HG03442 (cell line): ENCODE results near the gene APIP.

Source experiments
- ATAC-seq: cut with Tn5 transposase; IDR thresholded peaks from one replicate; pipeline ENCODE4 v1.9.1; 2021; ENCODE audit warnings: mild to moderate bottlenecking, moderate library complexity; ENCODE audit not compliant: unreplicated experiment

APIP gene

DNA sequence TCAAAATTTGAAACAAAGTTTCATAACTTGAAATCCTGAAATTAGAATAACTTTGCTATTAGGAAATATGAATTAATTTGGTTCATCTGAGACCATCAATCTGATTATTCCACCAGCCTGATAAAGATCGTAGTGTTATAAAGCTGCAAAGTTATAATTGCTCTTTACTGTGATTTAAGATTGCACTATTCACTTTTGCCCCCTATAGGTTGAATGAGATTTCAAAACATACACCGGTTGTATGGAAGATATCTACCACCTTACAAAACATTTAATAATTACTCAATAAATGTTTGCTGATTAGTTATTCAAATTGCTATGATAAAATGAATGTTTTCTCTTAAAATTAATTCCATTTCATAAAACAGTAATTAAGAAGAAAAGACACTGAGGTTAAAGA, 26.1 kb downstream of the APIP start:
- ATAC-seq = no peak

DNA sequence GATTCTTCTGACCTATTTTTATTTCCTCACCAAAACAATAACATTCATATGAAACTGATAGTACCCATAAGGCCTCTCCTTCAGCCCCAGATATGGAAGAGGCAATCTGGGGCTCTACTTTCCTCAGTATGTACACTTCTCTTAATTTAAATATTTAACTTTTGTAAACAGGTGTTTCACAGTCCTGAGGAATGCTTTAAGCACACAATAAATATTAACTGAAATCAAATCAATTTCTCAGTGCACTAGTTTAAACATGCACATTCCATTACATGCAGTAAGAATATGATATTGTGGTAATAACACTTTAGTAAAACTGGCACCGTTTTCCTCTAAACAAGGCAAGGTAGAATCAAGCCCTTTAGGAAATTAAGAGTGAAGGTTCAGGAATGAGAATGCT, 28.9 kb downstream of the APIP start:
- ATAC-seq = no peak

DNA sequence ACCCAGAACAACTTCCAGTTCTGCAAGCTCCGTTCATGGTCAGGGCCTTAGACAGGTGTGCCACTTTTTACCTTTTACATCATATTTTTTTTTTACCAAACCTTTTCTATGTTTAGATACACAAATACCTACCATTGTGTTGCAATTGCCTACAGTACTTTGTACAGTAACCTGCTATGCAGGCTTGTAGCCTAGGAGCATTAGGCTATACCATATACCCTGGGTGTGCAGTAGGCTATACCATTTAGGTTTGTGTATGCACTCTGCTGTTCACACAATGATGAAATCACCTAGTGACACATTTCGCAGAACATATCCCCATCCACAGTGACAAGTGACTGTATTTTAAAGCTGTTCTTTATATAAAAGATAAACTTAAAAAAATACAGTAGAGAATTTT, 29.6 kb downstream of the APIP start:
- ATAC-seq = no peak

DNA sequence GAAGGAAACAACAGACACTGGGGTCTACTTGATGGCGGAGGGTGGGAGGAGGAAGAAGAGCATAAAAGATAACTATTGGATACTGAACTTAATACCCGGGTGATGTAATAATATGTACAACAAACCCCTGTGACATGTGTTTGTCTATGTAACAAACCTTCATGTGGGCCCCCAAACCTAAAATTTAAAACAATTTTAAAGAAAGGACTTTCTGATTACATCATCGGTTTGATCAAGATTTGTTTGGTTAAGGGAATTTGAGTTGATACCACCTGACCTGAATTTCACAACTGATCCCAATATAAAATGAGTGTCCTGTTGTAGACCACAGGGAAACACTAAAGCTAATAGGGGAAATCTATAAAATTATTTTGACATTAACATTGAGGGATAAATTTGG, 34.3 kb downstream of the APIP start:
- ATAC-seq = no peak

GRCh38 chr11:34877375-34877975, 38.7 kb downstream of the APIP start:
- no peak for ATAC-seq

DNA sequence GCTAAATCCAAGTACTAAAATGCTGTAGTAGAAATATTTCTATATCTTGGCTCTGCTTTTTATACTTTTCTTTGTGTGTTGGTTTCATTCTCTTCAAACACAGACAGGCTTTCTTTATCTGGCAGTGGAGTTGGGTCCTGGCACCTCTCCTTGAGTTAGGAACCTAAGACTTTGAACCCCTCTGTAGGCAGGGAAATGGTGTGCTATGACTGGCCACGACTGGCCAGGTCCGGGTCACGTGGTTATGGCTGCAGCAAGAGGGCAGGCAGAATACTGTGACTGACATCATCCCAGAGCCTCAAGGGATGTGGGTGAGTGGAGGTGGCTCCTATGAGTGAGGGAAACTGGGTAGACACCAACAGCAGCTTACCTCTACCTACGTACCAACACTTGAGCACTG, 42.0 kb downstream of the APIP start:
- no peak for ATAC-seq

- no peak for ATAC-seq
Measured at GRCh38 chr11:34870548-34871196, 45.5 kb downstream of the APIP start.

- no peak for ATAC-seq
Measured at GRCh38 chr11:34869425-34869824, 46.8 kb downstream of the APIP start.

DNA sequence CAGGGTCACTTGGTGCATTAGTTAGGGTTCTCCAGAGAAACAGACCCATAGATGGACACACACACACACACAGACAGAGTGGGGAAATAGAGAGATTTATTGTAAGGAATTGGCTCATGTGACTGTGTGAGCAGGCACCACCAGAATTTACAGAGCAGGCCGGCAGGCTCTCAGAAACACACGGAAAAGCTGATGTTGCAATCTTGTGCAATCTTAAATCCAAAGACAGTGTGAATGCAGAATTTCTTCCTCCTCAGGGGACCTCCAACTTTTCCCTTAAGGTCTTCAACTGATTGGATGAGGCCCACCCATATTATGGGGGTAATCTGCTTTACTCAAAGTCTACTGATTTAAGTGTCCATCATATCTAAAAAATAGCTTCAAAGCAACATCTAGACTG, 49.8 kb downstream of the APIP start:
- ATAC-seq = no peak

DNA sequence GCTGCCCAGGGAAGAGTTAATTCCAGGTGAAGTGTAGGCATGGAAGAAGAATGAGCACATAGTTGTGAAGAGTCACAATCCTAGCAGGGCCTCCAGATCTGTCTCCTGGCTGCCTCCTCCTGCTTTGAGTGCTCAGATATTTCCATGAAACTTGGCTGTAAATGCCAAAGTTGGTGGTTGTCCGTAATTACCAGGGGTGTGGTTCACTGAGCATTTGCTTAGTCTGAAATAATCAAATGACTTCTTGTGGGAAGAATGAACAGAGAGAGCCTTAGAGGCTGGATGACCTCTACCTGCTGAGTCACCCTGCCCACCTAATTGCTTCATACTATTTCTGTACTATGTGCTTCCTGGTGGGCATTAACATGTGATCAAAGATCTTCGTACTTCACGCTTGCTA, 50.9 kb downstream of the APIP start:
- ATAC-seq = no peak

GRCh38 chr11:34864424-34864823, 51.8 kb downstream of the APIP start:
- no peak for ATAC-seq

DNA sequence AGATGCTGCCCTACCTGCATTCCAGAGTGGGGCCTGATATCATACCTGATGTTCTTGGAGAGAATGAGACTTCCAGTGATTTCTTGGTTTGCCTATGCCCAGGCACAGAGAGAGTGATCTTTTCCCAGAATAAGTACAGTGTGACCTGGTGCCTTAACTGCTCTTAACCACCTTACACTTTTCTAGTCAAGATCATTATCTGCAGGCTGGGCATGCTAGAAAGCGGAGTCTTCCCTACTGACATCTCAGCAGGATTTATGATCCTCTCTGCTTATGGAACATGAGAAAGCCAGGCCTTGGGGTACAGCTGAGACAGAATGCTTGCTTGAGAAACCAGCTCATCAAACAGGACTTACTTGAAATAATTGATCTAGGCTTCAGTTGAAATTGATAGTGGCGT, 53.1 kb downstream of the APIP start:
- no peak for ATAC-seq

DNA sequence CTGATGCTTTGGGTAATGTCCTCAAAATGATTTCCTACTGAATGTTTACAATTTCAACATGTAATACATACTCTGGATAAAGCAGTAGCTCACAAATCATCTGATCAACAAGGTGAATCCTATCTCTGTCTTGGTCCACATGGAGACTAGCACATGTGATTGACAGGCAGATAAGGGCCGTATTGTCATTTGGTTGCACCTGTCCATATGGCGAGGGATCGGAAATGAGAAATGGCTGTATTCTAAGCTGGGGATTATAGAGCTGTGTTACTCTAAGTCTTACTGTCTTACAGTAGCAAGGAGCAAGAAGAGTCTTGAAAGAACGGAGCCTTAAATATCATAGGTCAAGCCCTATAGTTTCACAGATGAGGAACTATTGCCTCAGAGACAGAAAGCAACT, 55.7 kb downstream of the APIP start:
- ATAC-seq = no peak

DNA sequence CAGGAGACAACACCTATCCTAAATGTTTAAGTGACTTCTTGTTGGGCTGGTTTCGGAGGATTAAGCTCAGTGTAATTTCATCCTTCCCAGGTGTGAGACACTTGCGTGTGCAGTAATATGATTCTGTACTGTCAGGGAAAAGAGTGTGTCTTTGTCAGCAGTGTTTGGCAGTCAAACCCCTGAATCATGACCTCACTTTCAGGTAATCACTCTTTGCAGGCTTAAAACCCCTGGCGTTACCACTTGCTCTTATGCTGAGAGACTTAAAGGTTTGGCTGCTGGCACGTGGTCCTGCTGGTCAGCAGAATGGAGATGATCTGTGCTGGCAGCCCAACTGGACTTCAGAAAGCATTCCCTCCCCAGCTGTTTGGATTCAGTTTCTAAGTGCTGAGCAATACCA, 56.1 kb downstream of the APIP start:
- no peak for ATAC-seq

DNA sequence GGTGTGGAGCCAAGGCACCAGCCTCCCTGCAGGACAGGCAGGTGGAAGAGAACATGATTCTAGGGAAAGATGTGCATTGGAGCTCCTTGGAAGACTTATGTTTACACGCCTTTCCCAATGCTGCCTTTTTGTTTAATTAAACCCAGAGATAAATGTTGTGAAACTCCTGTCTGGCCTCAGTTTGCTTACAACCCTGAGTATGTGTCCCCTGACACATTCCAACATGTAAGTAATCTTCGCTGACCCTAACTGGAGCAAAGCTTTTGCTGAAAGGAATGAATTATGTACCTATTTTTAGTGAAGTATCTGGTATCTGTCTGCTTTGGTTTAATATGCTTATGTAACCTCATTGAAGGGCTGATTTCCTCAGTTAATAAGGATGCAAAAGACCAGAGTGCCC, 56.7 kb downstream of the APIP start:
- no peak for ATAC-seq

- ATAC-seq = no peak
Measured at GRCh38 chr11:34857463-34857862, 58.7 kb downstream of the APIP start.

- ATAC-seq = no peak
Measured at GRCh38 chr11:34856251-34856650, 59.9 kb downstream of the APIP start.

DNA sequence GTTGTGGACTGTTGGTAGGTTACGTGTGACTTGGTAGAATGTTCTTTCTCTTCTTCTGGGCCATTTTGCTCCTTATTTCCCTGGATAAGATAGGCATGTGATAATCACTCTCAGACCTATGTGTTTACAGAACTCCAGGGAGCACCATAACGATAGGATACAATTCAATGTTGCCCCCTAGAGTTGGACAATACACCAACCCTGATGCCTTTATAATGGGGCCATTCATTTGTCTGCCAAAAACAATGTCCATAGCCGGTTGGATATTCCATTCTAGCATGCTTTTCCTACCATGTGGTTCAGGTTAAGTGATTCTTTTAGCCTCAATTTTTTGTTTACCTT, 60.5 kb downstream of the APIP start:
- ATAC-seq = no peak

DNA sequence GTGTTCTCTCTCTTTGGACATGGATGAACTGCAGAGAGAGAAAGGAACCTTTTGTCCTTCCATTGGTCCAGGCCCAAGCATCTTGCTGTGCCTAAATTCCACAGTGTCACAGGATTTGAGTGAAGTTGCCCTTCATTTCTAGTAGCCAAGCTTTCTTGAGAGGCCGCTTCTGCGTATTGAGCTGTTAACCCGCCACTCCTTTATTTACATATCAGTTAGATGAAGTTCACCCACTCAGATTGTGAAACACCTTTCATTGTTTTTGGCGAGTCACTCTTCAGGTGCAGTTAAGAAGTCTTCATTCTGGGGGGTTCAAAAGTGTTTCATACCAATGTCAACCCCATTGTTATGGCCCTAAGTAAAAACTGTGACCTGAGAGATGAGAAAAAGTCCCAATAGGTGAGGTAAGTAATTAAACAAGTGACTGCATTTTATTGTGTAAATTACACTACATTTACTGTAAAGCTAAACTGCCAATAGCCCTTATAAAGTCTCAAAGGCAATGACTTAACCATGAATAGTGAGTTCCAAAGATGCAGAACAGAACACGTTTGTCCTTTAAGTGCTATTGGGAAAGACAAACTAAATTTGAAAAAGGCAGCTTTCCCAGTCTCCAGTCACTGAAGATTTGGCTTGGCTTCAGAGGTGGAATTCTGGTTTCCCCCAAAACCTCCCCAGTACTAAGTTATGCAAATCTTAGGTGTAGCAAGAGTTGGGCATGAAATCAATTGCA, 61.0 kb downstream of the APIP start:
- ATAC-seq = no peak

- no peak for ATAC-seq
Measured at GRCh38 chr11:34851916-34852315, 64.3 kb downstream of the APIP start.

GRCh38 chr11:34850334-34850733, 65.8 kb downstream of the APIP start:
- no peak for ATAC-seq

- ATAC-seq = no peak
Measured at GRCh38 chr11:34846467-34846866, 69.7 kb downstream of the APIP start.
